NK-92 treated with Interleukin-12 subunit alpha and Interleukin-12 subunit beta, amount 100 ng/mL, for 24 hours (cell line): ENCODE measurements around the gene AKAP11.

ENCODE experiments used
- DNase-seq: peaks from one replicate; lab custom pipeline; 2025; lab: John Stamatoyannopoulos, UW

Gene AKAP11

DNA sequence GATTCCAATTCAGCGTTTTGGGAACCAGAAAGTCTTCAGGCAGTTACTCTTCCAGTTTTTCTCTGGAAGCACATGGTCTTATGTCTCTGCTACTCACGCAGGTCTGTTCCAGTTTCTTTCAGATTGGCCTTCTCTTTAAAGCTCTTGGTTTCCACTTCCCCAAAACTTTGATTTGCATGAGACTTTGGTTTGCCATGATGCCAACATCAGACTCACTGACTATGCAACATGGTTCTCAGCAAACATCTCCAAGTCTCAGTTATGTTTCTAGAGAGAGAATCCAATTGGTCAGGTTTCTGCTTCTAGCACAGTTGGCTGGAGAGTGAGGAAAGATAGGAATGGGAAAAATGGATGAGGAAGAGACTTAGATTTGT is 3.1 kb downstream of the AKAP11 start:
- DNase-seq: no peak

DNA sequence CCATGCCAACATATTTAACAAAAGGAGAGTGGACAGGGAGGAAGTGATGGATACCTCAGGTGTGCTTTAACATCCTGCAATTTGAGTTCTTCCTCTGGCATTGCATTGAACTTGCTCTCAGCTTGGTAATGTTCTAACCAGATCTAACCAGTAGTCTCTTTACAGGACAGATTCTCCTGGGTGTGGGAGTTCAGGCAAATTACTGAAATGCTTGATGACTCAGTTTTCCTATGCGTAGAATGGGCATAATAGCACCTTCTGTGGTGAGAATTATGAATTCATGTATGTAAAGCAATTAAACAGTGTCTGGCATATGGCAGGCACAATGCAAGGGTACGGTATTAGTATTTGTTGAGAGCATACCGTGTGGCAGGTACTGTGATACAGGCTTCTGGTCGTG is 3.6 kb downstream of the AKAP11 start:
- DNase-seq: no peak

GRCh38 chr13:42276683-42277082 is 4.7 kb downstream of the AKAP11 start:
- no peak for DNase-seq

DNA sequence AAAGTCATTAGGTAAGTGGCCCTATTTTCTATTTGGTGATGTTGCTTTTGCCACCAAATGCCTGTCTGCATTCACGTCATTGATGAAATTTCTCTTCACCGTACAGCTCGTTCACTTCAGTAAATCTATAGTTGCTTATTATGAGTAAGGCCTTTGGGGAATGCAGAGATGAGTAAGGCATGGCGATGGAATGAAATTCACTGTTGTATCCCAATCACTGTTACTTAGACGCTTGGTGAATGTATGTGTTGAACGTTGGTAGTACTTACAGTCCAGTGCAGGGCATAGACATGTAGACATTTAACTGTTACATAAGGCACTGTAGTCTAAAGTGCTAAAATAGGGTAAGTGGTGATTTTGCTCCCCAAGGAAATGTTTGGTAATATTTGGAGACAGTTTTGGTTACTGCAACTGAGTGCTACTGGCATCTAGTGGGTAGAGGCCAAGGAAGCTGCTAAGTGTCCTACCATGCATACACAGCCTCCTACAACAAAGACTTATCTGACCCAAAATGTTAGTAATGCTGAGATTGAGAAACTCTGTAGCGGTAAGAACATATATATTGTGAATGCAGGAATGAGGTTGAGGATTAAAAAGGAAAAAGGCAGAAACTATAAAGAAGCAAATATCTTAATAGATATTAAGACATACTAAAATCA is 5.8 kb downstream of the AKAP11 start:
- no peak for DNase-seq

DNA sequence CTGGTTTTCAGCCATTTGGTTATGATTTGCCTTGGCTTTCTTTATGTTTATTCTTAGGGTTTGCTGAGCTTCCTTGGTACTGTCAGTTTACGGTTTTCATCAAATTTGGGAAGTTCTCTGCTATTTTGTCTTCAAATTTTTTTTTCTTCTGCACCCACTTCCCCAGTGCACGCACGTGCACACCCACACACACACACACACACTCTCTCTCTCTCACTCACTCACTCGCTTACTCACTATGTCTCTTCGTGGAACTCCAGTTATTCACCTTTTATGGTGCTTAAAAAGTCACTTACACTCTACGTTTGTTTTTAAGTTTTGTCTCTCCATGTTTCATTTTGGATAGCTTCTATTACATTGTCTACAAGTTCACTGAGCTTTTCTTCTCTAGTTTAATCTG is 7.1 kb downstream of the AKAP11 start:
- no peak for DNase-seq

DNA sequence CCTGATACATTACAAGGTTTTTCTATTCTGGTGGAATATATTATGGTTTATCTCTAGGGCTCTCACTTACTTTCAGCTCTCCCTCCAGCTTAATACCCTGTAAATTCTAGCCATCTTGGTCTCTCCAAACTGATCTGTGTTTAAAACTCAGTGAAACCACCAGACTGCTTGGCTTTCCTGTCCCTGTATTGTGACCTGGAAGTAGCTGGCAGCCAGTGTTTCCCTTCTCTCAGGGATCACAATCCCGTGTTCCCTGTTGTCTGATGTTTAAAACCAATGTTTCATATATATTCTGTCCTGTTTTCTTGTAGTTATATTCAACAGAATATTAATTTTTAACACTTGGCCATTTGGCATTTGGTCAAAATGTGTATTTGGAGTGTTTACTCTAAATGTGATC is 8.0 kb downstream of the AKAP11 start:
- no peak for DNase-seq

- DNase-seq: no peak
These were observed 8.6 kb downstream of the AKAP11 start for GRCh38 chr13:42280537-42280936.

- DNase-seq: no peak
These were observed 11.6 kb downstream of the AKAP11 start for GRCh38 chr13:42283574-42283973.

- DNase-seq: no peak
These were observed 12.1 kb downstream of the AKAP11 start for GRCh38 chr13:42284068-42284467.

- DNase-seq: no peak
These were observed 26.4 kb downstream of the AKAP11 start for GRCh38 chr13:42298392-42298791.

- DNase-seq: no peak
These were observed 33.6 kb downstream of the AKAP11 start for GRCh38 chr13:42305503-42305902.

- no peak for DNase-seq
These were observed 35.5 kb downstream of the AKAP11 start for GRCh38 chr13:42307461-42307860.

GRCh38 chr13:42312817-42313431 is 41.0 kb downstream of the AKAP11 start:
- no peak for DNase-seq

DNA sequence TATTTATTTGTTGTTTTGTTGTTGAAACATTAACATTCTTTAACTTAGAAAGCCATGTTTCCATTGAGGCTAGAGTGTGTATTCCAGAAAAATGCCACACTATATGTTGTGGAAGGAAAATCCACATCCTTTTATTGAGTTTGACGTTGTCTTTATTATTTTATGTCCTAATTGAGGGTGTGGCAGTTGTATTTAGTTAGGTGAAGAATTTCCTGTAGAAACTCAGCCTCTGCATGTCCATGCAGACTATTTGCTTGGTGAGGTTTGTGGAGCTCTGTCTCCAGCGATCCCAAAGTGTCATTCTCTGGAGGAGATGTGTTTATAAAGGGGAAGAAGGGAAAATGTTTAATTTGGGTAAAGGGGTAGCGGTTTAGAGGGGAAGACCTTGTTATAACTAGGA is 46.6 kb downstream of the AKAP11 start:
- no peak for DNase-seq

DNA sequence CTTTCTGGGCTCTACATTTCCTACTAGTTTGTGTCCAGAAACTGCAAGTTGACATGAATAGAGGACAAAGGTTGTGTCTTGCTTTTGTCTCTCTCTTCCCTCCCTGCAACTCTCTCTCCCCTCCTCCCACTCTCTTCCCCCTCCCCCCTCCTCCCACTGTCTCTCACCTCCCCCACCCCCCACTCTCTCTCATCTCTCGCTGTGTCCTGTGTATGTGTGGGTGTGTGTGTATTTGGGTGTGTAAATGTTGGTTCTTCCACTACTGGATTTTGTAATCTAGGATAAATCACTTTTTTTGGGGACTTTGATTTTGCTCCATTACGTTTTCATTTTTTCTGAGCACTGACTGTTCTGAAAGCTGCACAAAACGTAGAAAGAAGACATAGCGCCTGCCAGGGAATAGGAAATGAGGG is 48.4 kb downstream of the AKAP11 start:
- DNase-seq: no peak

DNA sequence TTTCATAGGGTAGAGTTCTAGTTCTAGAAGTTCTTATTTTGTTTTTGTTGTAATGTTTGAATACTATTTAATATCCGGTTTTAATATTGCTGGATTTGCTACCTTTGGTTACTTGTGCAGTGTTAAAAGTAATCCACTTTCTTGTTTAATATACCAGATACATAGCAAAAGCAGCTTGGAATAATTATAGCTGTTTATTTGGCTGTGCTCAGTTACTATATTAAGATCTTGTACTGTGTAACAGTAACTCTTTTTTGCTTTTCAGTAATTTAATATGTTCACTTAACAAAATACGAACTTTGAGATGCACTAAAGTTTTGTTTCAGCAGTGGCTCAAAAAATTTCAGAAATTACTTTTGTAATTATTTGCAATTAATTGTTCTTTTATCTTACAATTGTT is 50.9 kb downstream of the AKAP11 start:
- no peak for DNase-seq

DNA sequence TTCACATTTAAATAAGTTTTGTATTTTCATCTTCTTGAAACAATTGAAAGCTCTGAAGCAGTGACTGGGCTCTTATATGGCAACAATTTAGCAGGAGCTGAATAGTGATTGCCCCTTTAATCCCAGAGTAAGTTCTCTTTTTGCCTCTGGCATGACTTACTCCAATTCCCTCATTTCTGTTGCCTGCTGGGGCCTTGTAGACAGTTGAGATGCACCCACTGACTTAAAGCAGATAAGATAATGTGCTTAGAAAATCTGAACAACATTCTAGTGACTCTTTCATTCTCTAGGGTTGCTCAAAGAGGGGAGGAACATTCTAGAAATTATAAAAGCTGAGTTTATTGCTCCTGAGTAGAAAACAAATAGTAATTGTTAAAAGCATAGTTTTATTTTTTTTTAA is 52.8 kb downstream of the AKAP11 start:
- no peak for DNase-seq

GRCh38 chr13:42327725-42328124 is 55.8 kb downstream of the AKAP11 start:
- DNase-seq: no peak

DNA sequence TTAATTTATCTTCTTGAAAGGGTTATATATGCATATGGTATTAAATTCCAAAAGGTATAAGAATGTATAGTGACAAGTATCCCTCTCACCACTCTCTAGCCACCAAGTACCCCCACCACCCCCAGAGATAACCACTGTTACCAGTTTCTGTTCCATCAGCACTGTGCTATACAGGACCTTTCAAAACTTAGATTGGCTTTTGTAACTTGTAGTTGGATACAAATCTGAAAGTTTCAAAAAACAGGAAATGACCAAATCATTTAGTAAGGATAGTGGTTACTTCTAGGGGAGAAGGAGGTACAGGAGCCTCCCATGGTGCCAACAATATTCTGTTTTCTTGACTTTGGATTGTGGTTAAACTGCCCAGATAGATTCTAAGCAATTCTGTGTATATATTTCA is 56.7 kb downstream of the AKAP11 start:
- DNase-seq: no peak

DNA sequence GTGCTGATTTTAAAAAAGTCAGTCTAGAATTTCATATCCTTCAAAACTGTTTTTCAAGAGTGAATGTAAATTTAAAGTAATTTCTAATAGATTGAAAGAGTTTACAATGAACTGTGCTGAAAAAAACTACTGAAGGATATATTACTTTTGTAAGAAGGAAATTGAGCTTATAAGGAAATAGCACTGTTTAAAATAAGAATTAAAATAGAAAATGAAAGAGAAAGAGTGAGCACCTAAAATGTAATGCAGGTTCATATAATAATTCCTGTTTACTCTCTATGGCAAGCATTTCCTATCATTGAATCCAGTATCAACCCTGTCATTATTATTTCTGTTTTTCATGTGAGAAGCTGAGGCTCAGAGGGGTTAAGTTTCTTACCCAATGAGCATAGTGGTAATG is 57.3 kb downstream of the AKAP11 start:
- DNase-seq: no peak

DNA sequence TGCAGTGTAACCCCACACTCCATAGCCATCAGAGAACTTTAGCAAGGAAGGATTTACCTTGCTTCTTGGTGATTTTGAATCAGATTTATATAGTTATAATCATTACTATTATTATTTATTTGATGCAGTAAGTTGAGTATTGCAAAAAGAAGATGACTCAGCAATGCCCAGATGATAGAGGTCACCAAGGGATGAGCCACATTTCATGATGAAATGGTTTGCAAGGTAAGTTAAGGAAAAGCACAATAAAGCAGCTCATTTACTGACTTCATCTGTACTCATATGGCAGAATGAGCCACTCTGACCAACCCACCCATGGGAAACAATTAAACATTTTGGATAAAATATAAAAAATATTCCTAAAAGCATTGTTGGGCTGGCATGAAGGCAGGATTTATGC is 59.1 kb downstream of the AKAP11 start:
- DNase-seq: no peak

- no peak for DNase-seq
These were observed 61.8 kb downstream of the AKAP11 start for GRCh38 chr13:42333613-42334328.

GRCh38 chr13:42334329-42334706 is 62.4 kb downstream of the AKAP11 start:
- no peak for DNase-seq
